Fibroblast of lung (primary cell): ENCODE measurements around the gene ELK3. TPM values are rescaled to one million over a fixed set of nuclear protein-coding genes. Genes with fewer than 3 reads are reported as not detected.

Experiments
- DNase-seq, 2 donors: peaks; one replicate each; pipeline versions ENCODE4 v3.0.0 to v3.0.0-alpha.2; 2010; ENCODE audit warnings: low read depth in 2 of 2
- H2AFZ ChIP-seq: 2 replicates; pipeline ENCODE4 v1.5.1; 2012; ENCODE audit warnings: low read length, control low read depth, inconsistent platforms
- H3K27ac ChIP-seq: 2 replicates; pipeline ENCODE4 v1.5.1; 2011; ENCODE audit warnings: low read length, control low read depth; ENCODE audit not compliant: insufficient read depth
- H3K27me3 ChIP-seq: 2 replicates; pipeline ENCODE4 v1.5.1; 2011; ENCODE audit warnings: mild to moderate bottlenecking, low read length; ENCODE audit not compliant: control insufficient read depth, insufficient read depth
- H3K36me3 ChIP-seq: 2 replicates; pipeline ENCODE4 v1.5.1; 2011; ENCODE audit warnings: low read length; ENCODE audit not compliant: control insufficient read depth, insufficient read depth
- H3K4me1 ChIP-seq: 2 replicates; pipeline ENCODE4 v1.5.1; 2011; ENCODE audit warnings: low read length; ENCODE audit not compliant: control insufficient read depth, insufficient read depth; ENCODE audit errors: extremely low read depth
- H3K4me2 ChIP-seq: 2 replicates; pipeline ENCODE4 v1.5.1; 2011; ENCODE audit warnings: low read length, control low read depth; ENCODE audit not compliant: insufficient read depth; ENCODE audit errors: extremely low read depth
- H3K4me3 ChIP-seq, 4 experiments: fragments of 200-600 bp in 1 of 4; sonication (generic) in 1 of 4; replicated peaks in 1 of 4; 2 replicates each; pipeline ENCODE4 v1.5.1; 2011 to 2016; ENCODE audit warnings: low read length in 4 of 4, low read depth in 3 of 4, mild to moderate bottlenecking in 3 of 4, control low read depth in 2 of 4, inconsistent platforms in 1 of 4, mixed read lengths in 1 of 4; ENCODE audit not compliant: insufficient read depth in 1 of 4; ENCODE audit errors: control extremely low read depth in 1 of 4
- H3K79me2 ChIP-seq: 2 replicates; pipeline ENCODE4 v1.5.1; 2012; ENCODE audit warnings: mild to moderate bottlenecking, low read length, inconsistent platforms; ENCODE audit not compliant: control insufficient read depth, insufficient read depth
- H3K9ac ChIP-seq: 2 replicates; pipeline ENCODE4 v1.5.1; 2011; ENCODE audit warnings: mild to moderate bottlenecking, low read length, control low read depth; ENCODE audit not compliant: insufficient read depth
- H3K9me3 ChIP-seq: 2 replicates; pipeline ENCODE4 v1.5.1; 2012; ENCODE audit warnings: low read depth, low read length; ENCODE audit not compliant: control insufficient read depth, insufficient read depth
- H4K20me1 ChIP-seq: 2 replicates; pipeline ENCODE4 v1.5.1; 2011; ENCODE audit warnings: low read length; ENCODE audit not compliant: control insufficient read depth, insufficient read depth; ENCODE audit errors: extremely low read depth
- CTCF ChIP-seq, 2 donors: IDR thresholded peaks in 1 of 2; conservative IDR thresholded peaks in 1 of 2; 1 replicate in 1 of 2; 2 replicates in 1 of 2; pipeline ENCODE4 v1.5.1; 2011 to 2012; ENCODE audit warnings: low read length in 2 of 2, control low read depth in 1 of 2, inconsistent platforms in 1 of 2, low read depth in 1 of 2, mild to moderate bottlenecking in 1 of 2
- EZH2 ChIP-seq: IDR thresholded peaks from 2 replicates; pipeline ENCODE4 v1.5.1; 2012; ENCODE audit warnings: low read length, control low read depth, mild to moderate bottlenecking; ENCODE audit errors: missing control alignments
- polyA plus RNA-seq, 2 donors: library from polyadenylated mRNA; depleted of rRNA in 1 of 2; stranded (reverse) in 1 of 2; unstranded in 1 of 2; fragments of >200 nt; gene quantifications; 2 replicates each; pipeline ENCODE4 v1.2.1, GENCODE V29; 2011 to 2012; ENCODE audit warnings: missing spikeins in 1 of 2
- total RNA-seq: library from RNA; depleted of rRNA; stranded (reverse); fragments of >200 nt; gene quantifications from 2 replicates; pipeline ENCODE4 v1.2.1, GENCODE V29; 2014

ELK3 gene
- total and polyA plus RNA-seq, 2 donors (not counting 1 experiment from before 2014, with no cell fraction given) = 14.7 to 27.9 TPM

GRCh38 chr12:96208346-96208745, 14.2 kb downstream of the ELK3 start:
- Histone ChIP-seq H3K79me2 (peaks cover 97% of the 10 kb centered on the region), H3K9me3 (no peaks in the 10 kb centered on the region), H3K27me3 (no peaks in the 10 kb centered on the region), H3K4me1 (peaks cover 9% of the 10 kb centered on the region), H3K9ac (no peak overlapping the region), H3K27ac (peak overlapping the region; percentile 30), H3K4me2 (no peak overlapping the region), H3K4me3 (no peak overlapping the region), H4K20me1 (no peaks in the 10 kb centered on the region), H2AFZ (no peak overlapping the region), H3K36me3 (no peaks in the 10 kb centered on the region)
- TF ChIP-seq EZH2 (no peak), CTCF (conservative IDR thresholded peaks at IDR 0.05 in 1 of 2, IDR thresholded peaks at IDR 0.05 in 1 of 2; ENCODE audit: low read depth in 1 of 2, low read length in 2 of 2) (no peak)
- DNase-seq = peak; percentile 85 to 89

DNA sequence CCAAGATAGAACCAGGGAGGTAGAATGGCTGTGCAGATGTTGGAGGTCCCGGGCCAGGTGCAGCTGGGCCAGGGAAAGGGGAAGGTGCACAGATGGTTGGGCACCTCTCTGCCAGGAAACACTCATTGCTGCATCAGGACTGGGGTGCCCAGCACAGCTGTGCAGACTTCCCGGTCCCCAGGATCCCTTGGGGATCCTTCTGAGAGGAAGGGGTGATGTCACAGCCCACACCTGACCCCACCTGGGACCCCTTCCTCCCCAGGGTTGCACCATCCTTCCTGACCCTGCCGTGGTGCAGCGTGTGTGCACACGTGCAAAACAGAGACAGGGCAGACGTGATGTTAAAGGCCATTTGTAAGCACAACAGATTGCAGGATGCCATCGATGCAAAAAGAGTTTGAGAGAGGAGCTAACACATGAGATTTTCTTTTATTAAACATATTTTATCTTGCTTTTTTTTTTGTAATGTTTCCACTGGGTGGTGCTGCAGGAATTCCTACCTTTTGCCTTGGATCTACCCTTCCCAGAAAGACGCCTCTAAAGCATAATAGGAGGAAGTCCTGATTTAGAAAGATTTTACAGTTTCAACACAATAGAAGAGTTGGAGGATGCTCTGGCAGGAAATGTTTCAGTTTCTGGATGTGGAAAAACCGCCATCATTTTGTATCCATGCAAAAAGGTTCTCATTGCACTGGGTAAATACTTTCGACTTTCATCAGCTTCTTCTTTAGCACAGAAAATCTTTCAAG, 14.8 kb downstream of the ELK3 start:
- H3K9me3 ChIP-seq = no peaks in the 10 kb centered on the region

More for the DNA sequence above, 14.8 kb downstream of the ELK3 start:
- Histone ChIP-seq H2AFZ (no peak overlapping the region), H4K20me1 (no peaks in the 10 kb centered on the region), H3K4me2 (no peak overlapping the region), H3K4me3 (no peak overlapping the region), H3K27me3 (no peaks in the 10 kb centered on the region), H3K9ac (no peak overlapping the region), H3K4me1 (peaks cover 9% of the 10 kb centered on the region), H3K27ac (peak overlapping the region; percentile 30), H3K79me2 (peaks cover 97% of the 10 kb centered on the region), H3K36me3 (no peaks in the 10 kb centered on the region)
- no peak for TF ChIP-seq EZH2
- TF ChIP-seq CTCF (conservative IDR thresholded peaks at IDR 0.05 in 1 of 2, IDR thresholded peaks at IDR 0.05 in 1 of 2; ENCODE audit: low read depth in 1 of 2, low read length in 2 of 2) = peak in 1 of 2 donors; percentile 6
- no peak for DNase-seq
